H4 (cell line): ENCODE data around the gene LRIG1. TPM values are rescaled to one million over a fixed set of nuclear protein-coding genes. Genes with fewer than 3 reads are reported as not detected.

Experiments used
- DNase-seq: peaks from one replicate; pipeline ENCODE4 v3.0.0-alpha.2; 2015; ENCODE audit warnings: low spot score
- total RNA-seq: library from RNA; depleted of rRNA; stranded (reverse); fragments of >200 nt; shearing (Covaris generic); gene quantifications from 2 replicates; pipeline ENCODE4 v1.2.3, GENCODE V29; 2014

Gene LRIG1
- total RNA-seq, 1 experiment from 2014 or later: 5.0 TPM

GRCh38 chr3:66443118-66443803 lies 57.6 kb downstream of the LRIG1 start:
- no peak for DNase-seq

GRCh38 chr3:66442254-66443117 lies 58.3 kb downstream of the LRIG1 start:
- DNase-seq: peak; percentile 70

- DNase-seq: no peak
Measured at GRCh38 chr3:66441692-66442091, 59.1 kb downstream of the LRIG1 start.

- DNase-seq: peak; percentile 16
Measured at GRCh38 chr3:66441129-66441528, 59.7 kb downstream of the LRIG1 start.

GRCh38 chr3:66439666-66440344 lies 61.0 kb downstream of the LRIG1 start:
- no peak for DNase-seq

GRCh38 chr3:66438046-66438445 lies 62.8 kb downstream of the LRIG1 start:
- no peak for DNase-seq

GRCh38 chr3:66437341-66437929 lies 63.4 kb downstream of the LRIG1 start:
- DNase-seq: no peak

GRCh38 chr3:66435989-66436388 lies 64.8 kb downstream of the LRIG1 start:
- DNase-seq: no peak

- no peak for DNase-seq
Measured at GRCh38 chr3:66434726-66435125, 66.1 kb downstream of the LRIG1 start.

GRCh38 chr3:66433522-66433782 lies 67.4 kb downstream of the LRIG1 start:
- no peak for DNase-seq

- no peak for DNase-seq
Measured at GRCh38 chr3:66432767-66433521, 67.9 kb downstream of the LRIG1 start.

GRCh38 chr3:66432041-66432766 lies 68.6 kb downstream of the LRIG1 start:
- no peak for DNase-seq

- no peak for DNase-seq
Measured at GRCh38 chr3:66431494-66431893, 69.3 kb downstream of the LRIG1 start.

- no peak for DNase-seq
Measured at GRCh38 chr3:66430876-66431275, 69.9 kb downstream of the LRIG1 start.

GRCh38 chr3:66428733-66429132 lies 72.1 kb downstream of the LRIG1 start:
- DNase-seq: peak; percentile 85

GRCh38 chr3:66427951-66428474 lies 72.8 kb downstream of the LRIG1 start:
- DNase-seq: no peak

GRCh38 chr3:66427352-66427751 lies 73.5 kb downstream of the LRIG1 start:
- no peak for DNase-seq

GRCh38 chr3:66426135-66426534 lies 74.7 kb downstream of the LRIG1 start:
- no peak for DNase-seq

GRCh38 chr3:66425576-66426114 lies 75.2 kb downstream of the LRIG1 start:
- DNase-seq: no peak

- DNase-seq: no peak
Measured at GRCh38 chr3:66425032-66425431, 75.8 kb downstream of the LRIG1 start.
